Breast epithelium (tissue), 3 donors: ENCODE results near the gene SAP30BP.

ENCODE experiments used
- CTCF ChIP-seq, 3 donors: fragments of 450-650 bp; IDR thresholded peaks; one replicate each; pipeline ENCODE4 v1.5.1; 2016 to 2017; ENCODE audit warnings: antibody characterized with exemption in 3 of 3, mild to moderate bottlenecking in 3 of 3, moderate library complexity in 3 of 3
- POLR2A ChIP-seq: fragments of 450-650 bp; IDR thresholded peaks from one replicate; pipeline ENCODE4 v1.6.1; 2016; ENCODE audit warnings: antibody characterized with exemption, mild to moderate bottlenecking, moderate library complexity
- POLR2AphosphoS5 ChIP-seq, 3 donors: sonication (generic); formaldehyde crosslinking; IDR thresholded peaks; one replicate each; pipeline ENCODE4 v1.6.1; 2017; ENCODE audit warnings: antibody characterized with exemption in 3 of 3

GRCh38 chr17:75734674-75735294, 67.6 kb downstream of the SAP30BP start:
- no peak for TF ChIP-seq CTCF (IDR thresholded peaks at IDR 0.05)
- no peak for TF ChIP-seq POLR2AphosphoS5 (IDR thresholded peaks at IDR 0.05)
- no peak for TF ChIP-seq POLR2A
